Vagina (tissue), 2 donors: ENCODE data around the gene DDR2. TPM values are rescaled to one million over a fixed set of nuclear protein-coding genes. Genes with fewer than 3 reads are reported as not detected.
A peak's percentile ranks its signal among the peaks of the same experiment; 100 is the strongest.
"Not testable (repeated sequence)": the region's sequence is repeated elsewhere in the genome, so short reads cannot be mapped to it uniquely, and the experiment has no call there.

Experiments
- DNase-seq, 2 donors: peaks; one replicate each; pipeline ENCODE4 v3.0.0-alpha.2; 2017; ENCODE audit errors: extremely low spot score in 2 of 2
- H3K27ac ChIP-seq: fragments of 200-600 bp; sonication (generic); one replicate; pipeline ENCODE4 v1.5.1; 2019
- H3K27me3 ChIP-seq: fragments of 200-600 bp; sonication (generic); one replicate; pipeline ENCODE4 v1.5.1; 2019
- H3K36me3 ChIP-seq, 2 donors: fragments of 200-600 bp; sonication (generic); one replicate each; pipeline ENCODE4 v1.5.1; 2017 to 2019
- H3K4me1 ChIP-seq: fragments of 200-600 bp; sonication (generic); one replicate; pipeline ENCODE4 v1.5.1; 2019
- H3K4me3 ChIP-seq, 2 donors: fragments of 200-600 bp; sonication (generic); 1 replicate in 1 of 2; 2 replicates in 1 of 2; pipeline ENCODE4 v1.5.1; 2016 to 2019
- H3K9me3 ChIP-seq: fragments of 200-600 bp; sonication (generic); one replicate; pipeline ENCODE4 v1.5.1; 2019
- POLR2A ChIP-seq, 2 donors: fragments of 450-650 bp; IDR thresholded peaks; one replicate each; pipeline ENCODE4 v1.6.1; 2017; ENCODE audit warnings: antibody characterized with exemption in 2 of 2, mild to moderate bottlenecking in 2 of 2, moderate library complexity in 2 of 2
- POLR2AphosphoS5 ChIP-seq, 2 donors: sonication (generic); formaldehyde crosslinking; IDR thresholded peaks; one replicate each; pipeline ENCODE4 v1.9.0; 2017; ENCODE audit warnings: antibody characterized with exemption in 2 of 2, mild to moderate bottlenecking in 2 of 2, low read depth in 1 of 2; ENCODE audit not compliant: insufficient read depth in 1 of 2
- intact Hi-C: fragments of 100-400 bp; cut with DNase I; formaldehyde crosslinking; loops from one replicate; pipeline ENCODE4 v1.15.1; 2023
- total RNA-seq: library from RNA; depleted of rRNA; stranded (reverse); fragments of >200 nt; gene quantifications from one replicate; pipeline ENCODE4 v1.2.3, GENCODE V29; 2016
- TF ChIP-seq, protein P1 (sequence below), 3 experiments: fragments of 450-650 bp in 2 of 3; fragments of 200-600 bp in 1 of 3; sonication (generic) in 1 of 3; IDR thresholded peaks; one replicate each; pipeline ENCODE4 v1.5.1; 2017 to 2019; ENCODE audit warnings: antibody characterized with exemption in 3 of 3, mild to moderate bottlenecking in 2 of 3, moderate library complexity in 2 of 3

The DDR2 gene
- total RNA-seq, 1 donor from 2014 or later = 153 TPM

DNA sequence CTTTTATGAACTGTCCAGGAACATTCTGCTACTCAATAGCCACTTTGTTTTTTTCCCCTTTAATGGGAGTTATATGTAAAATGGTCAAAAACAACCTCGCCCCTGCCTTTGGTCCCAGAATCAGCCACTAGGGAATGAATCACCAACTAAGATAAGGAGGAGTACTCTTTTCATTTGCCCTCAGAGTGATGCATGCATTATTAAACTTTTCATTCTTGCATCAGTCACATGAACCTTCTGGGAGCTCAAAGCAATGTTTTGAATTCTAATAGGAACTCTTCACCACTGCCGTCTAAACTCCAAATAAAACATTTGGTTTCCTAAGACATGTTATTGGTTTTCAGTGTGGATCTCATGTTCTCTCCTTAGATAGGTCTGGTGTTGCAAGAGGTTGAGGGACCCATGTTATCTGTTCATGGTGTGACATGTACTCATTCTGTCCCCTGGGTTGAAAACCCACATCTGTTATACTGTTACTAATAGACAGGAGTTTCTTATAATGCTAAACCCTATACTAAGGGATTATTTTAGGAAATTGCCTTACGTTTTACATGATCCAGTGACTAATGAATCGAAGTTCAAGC lies 140.4 kb downstream of the DDR2 start:
- intact Hi-C loops = no loop called here
- no peak for DNase-seq
- H3K9me3 ChIP-seq = no peaks in the 10 kb centered on the region
- TF ChIP-seq, protein P1, sequence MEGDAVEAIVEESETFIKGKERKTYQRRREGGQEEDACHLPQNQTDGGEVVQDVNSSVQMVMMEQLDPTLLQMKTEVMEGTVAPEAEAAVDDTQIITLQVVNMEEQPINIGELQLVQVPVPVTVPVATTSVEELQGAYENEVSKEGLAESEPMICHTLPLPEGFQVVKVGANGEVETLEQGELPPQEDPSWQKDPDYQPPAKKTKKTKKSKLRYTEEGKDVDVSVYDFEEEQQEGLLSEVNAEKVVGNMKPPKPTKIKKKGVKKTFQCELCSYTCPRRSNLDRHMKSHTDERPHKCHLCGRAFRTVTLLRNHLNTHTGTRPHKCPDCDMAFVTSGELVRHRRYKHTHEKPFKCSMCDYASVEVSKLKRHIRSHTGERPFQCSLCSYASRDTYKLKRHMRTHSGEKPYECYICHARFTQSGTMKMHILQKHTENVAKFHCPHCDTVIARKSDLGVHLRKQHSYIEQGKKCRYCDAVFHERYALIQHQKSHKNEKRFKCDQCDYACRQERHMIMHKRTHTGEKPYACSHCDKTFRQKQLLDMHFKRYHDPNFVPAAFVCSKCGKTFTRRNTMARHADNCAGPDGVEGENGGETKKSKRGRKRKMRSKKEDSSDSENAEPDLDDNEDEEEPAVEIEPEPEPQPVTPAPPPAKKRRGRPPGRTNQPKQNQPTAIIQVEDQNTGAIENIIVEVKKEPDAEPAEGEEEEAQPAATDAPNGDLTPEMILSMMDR (IDR thresholded peaks at IDR 0.05) = peak in 1 of 3 experiments; percentile 17
- TF ChIP-seq POLR2AphosphoS5 (IDR thresholded peaks at IDR 0.05; ENCODE audit: insufficient read depth in 1 of 2, low read depth in 1 of 2) (peak in 1 of 2 donors; percentile 35), POLR2A (IDR thresholded peaks at IDR 0.05) (no peak)
- H3K4me3 ChIP-seq = no peak overlapping the region
- H3K4me1 ChIP-seq = no peaks in the 10 kb centered on the region
- H3K27ac ChIP-seq = peak overlapping the region; percentile 67
- no peaks in the 10 kb centered on the region for H3K27me3 ChIP-seq
- H3K36me3 ChIP-seq = peaks cover 0 to 4% of the 10 kb centered on the region in 2 donors

DNA sequence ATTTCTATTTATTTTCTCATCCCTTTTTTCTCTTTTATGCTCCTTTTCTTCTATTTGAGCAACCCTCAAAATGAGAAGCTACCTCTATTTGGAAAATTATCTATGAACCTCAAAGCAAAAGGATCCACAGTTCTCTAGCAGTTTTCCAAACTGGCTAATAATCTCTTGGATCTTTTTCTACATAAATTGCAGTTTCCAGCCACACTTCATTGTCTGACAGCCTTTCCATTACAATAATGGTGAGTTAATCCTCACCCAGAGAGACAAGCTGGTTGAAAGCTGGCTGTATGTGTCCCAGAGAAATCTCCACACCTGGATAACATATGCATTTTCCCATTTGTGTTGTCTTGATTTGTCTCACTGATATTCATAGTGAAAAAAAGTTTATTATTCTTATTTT lies 141.7 kb downstream of the DDR2 start:
- DNase-seq = no peak
- Histone ChIP-seq H3K27me3 (no peaks in the 10 kb centered on the region), H3K4me3 (no peak overlapping the region), H3K27ac (no peak overlapping the region), H3K36me3 (peaks cover 0 to 4% of the 10 kb centered on the region in 2 donors), H3K9me3 (no peaks in the 10 kb centered on the region), H3K4me1 (no peaks in the 10 kb centered on the region)
- TF ChIP-seq POLR2A (IDR thresholded peaks at IDR 0.05) (no peak), POLR2AphosphoS5 (IDR thresholded peaks at IDR 0.05; ENCODE audit: insufficient read depth in 1 of 2, low read depth in 1 of 2) (no peak)
- TF ChIP-seq, protein P1 (IDR thresholded peaks at IDR 0.05) = no peak
- intact Hi-C loops = no loop called here

DNA sequence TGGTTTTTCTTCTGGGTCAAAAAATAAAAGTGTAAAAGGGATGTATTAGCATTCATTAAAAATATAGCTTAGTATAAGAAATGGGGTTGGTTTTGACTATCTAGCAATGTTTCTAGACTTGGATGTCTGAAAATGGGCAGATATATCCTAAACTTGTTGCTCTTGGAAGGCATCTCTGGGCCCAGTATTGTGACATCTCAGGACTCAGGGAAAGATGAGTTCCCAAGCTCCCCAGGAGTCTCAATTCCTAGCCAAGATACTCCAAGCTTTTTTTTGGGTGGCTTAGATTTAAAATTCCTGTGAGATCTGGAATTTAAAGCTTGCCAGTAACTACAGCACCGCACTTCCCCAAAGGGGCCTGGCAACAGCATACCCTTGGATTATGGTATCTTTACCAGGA lies 146.8 kb downstream of the DDR2 start:
- H3K4me1 ChIP-seq = no peaks in the 10 kb centered on the region
- H3K9me3 ChIP-seq = no peaks in the 10 kb centered on the region
- no peaks in the 10 kb centered on the region for H3K27me3 ChIP-seq
- peaks cover 0 to 4% of the 10 kb centered on the region in 2 donors for H3K36me3 ChIP-seq
- no peak overlapping the region for H3K4me3 ChIP-seq
- DNase-seq = no peak
- intact Hi-C loops = no loop called here
- H3K27ac ChIP-seq = no peak overlapping the region
- TF ChIP-seq POLR2AphosphoS5 (IDR thresholded peaks at IDR 0.05; ENCODE audit: insufficient read depth in 1 of 2, low read depth in 1 of 2) = no peak
- no peak for TF ChIP-seq POLR2A (IDR thresholded peaks at IDR 0.05)
- TF ChIP-seq, protein P1 (IDR thresholded peaks at IDR 0.05) = no peak

DNA sequence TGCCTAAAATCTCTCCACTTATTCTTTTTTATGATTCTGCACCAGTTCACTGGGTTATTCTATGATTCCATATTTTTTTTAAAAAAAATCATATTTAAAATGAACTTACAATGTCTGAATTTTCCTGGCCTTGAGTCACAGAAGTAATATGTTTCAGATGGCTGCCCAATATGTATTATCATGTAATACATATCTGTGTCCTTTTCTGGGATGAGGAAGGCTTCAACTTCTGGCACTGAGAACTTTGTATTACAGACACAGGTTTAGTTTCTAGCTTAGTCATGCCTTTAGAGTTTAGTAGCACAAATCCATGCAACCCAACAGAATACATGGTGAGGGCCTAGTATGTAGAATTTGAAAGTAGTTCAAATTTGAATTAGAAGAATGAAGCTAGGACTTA lies 150.4 kb downstream of the DDR2 start:
- intact Hi-C loops = no loop called here

DNA sequence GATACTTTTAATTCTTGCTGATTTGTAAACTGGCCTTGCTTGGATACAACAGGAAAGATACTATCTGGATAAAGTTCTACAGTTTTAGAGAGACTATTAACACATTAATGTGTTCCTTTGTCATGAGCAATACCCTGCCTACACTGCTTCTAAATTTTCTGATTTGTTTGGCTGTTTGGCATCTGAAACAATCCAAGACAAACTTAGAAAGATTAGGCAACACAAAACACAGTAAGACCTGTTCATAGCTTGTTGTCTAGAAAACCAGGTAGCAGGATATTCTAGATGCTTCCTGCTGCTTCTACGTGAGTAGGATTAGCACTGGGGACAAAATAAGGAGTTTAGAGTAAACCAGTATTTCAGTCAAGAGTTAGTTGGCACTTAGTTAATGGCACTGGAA lies 152.7 kb downstream of the DDR2 start:
- H3K27me3 ChIP-seq, H3K9me3 ChIP-seq, H3K36me3 ChIP-seq, H3K4me3 ChIP-seq, DNase-seq, H3K4me1 ChIP-seq, H3K27ac ChIP-seq, intact Hi-C loops: not testable (repeated sequence)

More for the DNA sequence above, 150.4 kb downstream of the DDR2 start:
- DNase-seq = no peak
- H3K4me1 ChIP-seq = no peaks in the 10 kb centered on the region
- no peaks in the 10 kb centered on the region for H3K36me3 ChIP-seq
- no peak for TF ChIP-seq POLR2AphosphoS5 (IDR thresholded peaks at IDR 0.05; ENCODE audit: insufficient read depth in 1 of 2, low read depth in 1 of 2)
- TF ChIP-seq, protein P1 (IDR thresholded peaks at IDR 0.05) = no peak
- no peak for TF ChIP-seq POLR2A (IDR thresholded peaks at IDR 0.05)
- H3K27ac ChIP-seq = no peak overlapping the region
- no peaks in the 10 kb centered on the region for H3K27me3 ChIP-seq
- H3K4me3 ChIP-seq = no peak overlapping the region
- no peaks in the 10 kb centered on the region for H3K9me3 ChIP-seq

DNA sequence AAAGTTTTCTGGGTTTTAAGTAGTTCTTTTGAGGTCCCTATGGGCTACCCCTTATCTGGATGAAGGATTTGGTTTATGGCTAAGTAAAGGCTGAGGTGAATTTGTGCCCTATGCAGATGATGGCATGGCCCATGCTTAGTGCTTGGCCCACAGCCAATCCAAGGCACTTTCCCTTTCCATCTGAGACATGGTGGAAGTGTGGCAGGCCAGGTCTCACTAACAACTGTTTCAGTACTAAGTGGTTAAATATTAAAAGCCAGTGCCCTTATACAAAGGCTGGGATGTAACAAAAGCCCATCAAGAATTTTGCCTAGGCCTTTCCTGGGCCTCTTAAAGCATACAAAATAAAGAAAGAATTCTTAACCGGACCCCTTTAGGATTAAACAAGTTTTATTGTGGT lies 156.5 kb downstream of the DDR2 start:
- H3K27ac ChIP-seq = peak overlapping the region; percentile 97
- DNase-seq, H3K4me1 ChIP-seq, intact Hi-C loops, H3K9me3 ChIP-seq, H3K27me3 ChIP-seq, H3K4me3 ChIP-seq, H3K36me3 ChIP-seq: not testable (repeated sequence)
